ENCODE measurements around the gene KPTN.

KPTN gene

DNA sequence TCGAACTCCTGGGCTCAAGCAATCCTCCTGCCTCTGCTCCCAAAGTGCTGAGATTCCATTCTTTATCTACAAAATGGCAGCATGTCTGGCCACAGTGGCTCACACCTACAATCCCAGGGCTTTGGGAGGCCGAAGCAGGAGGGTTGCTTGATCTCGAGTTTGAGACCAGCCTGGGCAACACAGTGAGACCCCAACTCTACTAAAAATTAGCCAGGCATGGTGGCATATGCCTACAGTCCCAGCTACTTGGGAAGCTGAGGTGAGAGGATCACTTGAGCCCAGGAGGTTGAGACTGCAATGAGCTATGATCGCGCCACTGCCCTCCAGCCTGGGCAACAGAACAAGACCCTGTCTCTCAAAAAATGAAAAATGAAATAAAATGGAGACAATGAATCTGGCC is 24.7 kb upstream of the KPTN start:
- no peak for DNase-seq

DNA sequence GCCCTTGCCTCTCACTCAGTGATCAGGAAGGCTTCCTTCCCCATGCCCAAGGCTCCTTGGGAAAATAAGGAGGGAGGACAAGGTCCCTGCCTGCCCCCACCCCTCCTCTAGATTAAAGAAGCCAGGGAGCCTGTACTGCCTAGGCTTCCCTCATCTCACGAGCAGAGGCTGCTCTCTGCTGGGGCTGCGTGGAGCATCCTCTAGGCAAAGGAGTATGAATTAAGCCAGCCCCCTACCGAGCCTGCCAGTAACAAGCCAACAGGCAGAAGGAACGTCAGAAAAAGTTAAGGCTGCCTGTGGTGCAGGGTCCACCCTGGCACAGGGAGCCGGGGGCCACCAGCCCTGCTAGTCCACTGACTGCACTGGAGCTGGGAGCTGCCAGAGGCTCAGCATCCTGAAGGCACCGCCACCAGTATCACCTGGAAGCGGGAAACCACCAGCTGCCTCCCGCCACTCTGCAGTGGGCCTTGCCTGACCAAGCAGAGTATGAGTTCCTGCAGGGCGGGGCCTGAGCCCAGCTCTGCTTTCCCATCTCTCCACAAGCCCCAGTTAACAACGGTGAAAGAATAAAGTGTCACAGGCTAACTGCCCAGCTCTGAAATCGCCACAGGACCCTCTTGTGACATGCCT is 24.0 kb upstream of the KPTN start:
- DNase-seq = no peak

DNA sequence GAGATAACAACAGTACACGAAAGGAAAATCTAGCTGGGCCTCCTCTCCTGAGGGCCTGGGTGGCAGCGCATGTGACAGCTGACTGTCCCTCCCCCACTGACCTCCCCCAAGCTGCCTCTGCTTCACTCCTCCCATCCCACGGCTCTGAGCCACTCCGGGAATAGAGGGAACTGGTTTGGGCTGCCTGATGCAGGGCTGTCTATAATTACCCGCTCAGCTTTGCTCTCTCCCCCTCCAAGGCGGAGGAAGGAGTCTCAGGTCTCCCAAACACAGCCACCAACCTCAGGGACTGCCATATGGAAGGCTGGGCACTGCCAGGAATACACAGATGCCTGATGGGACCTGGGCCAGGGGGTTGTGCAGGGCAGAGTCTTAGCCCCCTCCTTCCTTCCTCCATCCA is 23.0 kb upstream of the KPTN start:
- no peak for DNase-seq

DNA sequence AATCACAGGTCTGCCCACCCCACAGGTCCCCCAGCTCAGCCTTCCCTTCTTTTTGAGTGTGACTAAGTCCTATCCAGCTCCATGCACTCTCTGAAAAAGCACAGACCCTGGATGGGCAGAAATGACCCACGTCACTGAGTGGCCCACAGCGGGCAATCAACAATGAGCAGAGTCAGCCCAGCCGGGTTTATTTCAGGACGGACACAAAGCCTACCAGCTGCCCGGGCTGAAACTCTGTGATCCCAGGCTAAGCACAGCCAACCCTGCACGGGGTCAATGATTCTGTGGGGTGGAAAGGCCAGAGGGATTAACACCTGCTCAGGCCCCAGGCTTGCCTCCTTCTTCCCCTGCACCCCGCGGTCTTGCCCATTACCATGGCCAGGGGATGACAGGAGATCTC is 22.4 kb upstream of the KPTN start:
- no peak for DNase-seq

DNA sequence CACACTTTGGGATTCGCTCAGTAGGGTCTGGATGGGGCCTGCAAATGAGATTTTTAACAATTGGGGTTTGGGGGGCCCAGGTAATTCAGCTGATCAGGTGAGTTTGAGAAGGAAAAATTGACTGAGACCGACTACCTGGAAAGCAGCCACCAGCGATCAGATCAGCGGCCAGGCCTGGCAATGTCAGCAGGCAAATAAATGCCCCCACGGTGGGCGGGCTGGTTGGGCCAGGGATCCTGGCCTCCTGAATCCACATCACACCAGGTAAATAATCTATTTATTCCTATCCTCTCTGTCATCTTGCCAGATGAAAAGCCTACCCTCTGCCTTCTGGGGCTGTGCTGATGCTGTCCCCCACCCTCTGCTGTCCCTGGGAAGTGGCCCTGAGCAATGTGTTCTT is 21.5 kb upstream of the KPTN start:
- DNase-seq = no peak

DNA sequence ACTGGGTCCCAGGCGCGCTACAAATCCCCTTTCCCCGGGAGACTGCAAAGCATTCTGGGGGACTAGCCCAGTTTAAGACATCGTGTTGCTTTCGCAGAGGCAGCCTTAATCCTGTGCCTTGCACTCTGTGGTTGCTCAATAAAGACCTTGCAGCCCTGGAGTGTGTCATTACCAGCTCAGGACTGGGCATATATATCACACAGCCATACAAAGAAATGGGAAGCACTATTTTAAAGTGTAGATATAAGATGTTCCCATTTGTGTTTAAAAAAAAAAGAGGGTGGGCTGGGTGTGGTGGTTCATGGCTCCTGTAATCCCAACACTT is 19.8 kb upstream of the KPTN start:
- DNase-seq = no peak

DNA sequence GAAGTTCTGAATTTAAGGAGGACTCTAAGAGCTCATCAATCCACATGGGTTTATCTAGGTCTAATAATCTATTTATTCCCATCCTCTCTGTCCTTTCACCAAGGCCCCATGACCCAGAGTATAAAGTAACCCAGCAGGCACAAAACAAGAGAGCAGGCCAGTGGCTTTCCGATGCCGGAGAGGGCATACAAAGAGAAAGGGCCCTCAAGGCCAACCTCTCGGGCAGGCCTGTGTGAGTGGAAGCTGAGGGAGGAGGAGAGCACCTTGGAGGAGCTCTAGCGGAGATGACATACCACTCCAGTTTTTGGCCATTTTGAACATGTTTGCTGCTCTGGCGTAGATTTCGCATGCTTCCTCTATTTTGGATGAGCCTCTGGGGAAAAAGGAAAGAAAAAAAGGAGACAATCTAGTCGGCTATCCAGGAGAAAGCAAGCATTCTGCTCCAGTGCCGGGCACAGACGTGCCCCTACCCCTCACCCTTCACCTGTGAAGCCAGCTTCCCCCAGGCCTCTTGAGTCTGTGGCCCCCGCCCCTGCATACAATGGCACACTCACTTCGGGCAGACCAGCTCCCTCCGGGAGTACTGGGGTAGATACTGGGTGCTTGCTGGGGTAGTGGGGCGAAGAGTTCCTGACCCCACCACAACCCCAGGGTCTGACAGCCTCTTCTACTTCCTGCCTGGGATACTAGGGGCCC is 19.3 kb upstream of the KPTN start:
- no peak for DNase-seq

DNA sequence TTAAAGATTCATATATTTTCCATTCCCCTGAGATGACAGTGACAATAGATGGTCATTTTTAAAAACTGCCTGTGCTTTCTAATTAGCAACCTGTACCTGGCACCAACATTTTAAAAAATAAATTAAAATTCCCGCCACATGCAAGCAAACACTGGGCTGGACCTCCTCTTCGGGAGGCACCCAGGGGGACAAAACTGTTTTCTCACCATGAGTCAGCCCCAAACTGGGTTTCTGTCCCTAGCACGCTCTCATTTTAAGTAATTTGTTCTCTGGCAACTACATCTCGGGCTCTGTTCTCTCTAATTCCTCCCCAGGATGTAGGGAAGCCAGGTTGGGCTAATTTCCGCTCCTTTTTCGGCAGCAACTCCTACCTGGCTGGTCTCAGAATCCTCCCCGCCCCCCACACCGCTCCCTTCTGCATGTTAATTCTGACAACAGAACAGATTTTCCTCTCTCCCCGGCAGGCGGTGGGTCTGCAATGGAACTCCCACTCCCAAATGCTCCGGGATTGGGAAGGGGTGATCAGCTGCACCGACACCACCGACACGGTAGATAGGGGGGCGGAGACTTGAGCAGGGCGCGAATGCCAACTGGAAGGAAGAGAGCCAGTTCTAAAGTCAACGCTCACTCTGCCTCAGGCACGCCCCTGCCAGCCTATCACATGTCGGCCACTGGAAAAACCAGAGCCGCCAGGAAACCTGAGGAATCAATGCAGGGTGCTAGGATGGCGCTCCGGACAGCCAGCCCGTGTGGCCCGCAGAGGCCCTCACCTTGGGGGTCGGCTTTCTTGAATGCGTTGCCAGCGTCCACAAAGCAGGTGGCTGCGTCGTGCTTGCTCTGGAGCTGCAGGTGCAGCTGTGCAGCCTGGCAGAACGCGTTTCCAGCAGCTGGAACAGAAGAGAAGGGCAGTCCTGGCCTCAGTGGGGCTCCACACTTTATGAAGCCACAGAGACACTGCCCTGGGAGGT is 16.1 kb upstream of the KPTN start:
- DNase-seq = no peak

DNA sequence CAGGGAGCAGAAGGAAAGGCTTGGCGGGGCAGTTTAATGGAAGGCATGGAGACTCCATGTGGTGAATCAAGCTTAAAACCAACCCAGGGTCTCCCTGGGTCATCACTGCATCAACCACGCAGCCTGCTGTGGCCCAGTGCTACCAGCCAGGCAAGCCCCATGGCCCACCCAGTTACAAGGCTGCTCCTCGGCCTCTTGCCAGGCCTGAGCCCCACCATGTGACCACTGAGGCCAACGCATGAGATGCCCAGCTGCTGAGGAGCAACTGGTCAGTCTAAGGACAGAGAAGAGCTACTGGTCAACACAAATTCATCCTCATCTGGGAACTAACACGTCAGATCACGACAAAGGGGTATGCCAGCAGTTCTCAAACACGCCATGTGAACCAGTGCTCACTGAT is 15.4 kb upstream of the KPTN start:
- DNase-seq = no peak

DNA sequence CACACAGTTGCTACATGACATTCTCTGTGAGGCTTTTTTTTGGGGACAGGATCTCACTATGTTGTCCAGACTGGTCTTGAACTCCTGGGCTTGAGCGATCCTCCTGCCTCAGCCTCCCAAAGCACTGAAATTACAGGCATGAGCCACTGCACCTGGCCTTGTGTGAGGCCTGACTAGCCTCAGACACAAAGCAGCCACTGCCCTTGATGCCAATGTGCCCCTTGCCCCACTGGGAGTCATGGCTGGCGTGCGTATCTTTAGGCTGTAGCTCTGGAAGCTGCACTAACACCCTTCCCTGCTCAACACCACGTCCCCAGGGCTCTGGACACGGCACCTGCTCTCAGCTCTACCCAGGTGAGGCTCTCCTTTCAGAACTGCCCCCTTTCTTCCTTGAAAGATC is 14.5 kb upstream of the KPTN start:
- no peak for DNase-seq

DNA sequence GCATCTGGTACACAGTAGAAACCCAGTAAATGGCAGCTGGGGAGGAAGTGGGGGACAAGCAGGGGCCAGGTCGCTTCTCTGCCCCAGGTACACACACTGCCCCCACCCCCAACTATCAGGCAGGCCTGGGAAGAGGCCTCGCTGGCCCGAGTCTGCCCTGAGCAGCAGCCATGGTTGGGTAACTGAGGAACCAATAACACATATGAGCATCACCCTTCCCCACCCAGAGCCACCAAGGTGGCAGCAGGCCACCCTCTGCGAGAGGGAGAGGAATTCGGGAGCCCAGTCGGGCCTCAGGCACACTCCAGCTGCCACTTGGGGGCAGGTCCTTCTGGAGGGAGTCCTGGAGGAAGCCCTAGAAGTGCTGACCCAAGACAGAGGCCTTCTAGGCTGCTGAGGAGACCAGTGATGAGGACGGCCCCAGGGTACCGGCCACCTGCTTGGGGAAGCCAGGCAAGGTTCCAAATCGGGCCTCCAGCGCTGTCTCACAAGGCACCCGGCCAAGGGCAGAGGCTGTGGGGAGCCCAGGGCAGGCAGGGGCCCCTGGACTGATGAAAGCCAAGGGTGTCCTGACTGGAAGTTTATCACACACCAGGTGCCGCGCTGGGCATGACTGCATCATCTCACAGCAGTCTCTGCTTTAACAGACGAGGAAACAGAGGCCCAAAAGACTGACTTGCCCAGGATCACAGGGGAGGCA is 14.0 kb upstream of the KPTN start:
- DNase-seq = no peak

DNA sequence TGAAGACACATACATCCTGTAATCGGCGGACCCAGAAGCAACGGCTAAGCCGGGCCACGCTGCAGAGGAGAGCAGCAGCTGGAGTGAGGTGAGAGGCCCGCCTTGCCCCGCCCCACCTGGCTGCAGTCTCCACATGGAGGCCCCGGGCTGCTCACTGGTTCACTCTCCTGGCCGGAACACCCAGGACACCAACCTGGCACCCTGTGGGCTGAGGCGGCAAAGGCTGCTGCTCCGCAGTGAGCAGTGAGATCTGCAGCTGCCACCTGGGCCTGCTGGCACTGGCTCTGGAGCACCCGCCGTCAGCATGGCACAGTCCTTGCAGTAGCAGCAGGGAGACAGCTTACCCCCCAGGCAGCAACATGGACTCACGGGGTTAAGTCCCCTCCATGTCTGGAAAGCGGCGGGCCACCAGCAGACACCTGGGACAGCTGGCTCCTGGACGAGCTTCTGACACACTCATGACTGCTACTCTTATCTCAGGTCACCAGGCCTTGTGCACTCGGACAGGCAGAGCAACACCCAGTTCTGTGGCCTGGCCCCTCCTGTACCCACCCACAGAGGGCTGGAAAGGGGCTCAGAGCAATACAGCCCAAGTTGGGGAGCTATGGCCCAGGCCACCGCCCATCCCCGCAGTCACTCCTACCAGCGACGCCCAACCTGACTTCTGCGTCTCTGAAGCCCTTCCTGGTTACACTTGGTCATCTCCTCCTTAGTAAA is 13.2 kb upstream of the KPTN start:
- no peak for DNase-seq

DNA sequence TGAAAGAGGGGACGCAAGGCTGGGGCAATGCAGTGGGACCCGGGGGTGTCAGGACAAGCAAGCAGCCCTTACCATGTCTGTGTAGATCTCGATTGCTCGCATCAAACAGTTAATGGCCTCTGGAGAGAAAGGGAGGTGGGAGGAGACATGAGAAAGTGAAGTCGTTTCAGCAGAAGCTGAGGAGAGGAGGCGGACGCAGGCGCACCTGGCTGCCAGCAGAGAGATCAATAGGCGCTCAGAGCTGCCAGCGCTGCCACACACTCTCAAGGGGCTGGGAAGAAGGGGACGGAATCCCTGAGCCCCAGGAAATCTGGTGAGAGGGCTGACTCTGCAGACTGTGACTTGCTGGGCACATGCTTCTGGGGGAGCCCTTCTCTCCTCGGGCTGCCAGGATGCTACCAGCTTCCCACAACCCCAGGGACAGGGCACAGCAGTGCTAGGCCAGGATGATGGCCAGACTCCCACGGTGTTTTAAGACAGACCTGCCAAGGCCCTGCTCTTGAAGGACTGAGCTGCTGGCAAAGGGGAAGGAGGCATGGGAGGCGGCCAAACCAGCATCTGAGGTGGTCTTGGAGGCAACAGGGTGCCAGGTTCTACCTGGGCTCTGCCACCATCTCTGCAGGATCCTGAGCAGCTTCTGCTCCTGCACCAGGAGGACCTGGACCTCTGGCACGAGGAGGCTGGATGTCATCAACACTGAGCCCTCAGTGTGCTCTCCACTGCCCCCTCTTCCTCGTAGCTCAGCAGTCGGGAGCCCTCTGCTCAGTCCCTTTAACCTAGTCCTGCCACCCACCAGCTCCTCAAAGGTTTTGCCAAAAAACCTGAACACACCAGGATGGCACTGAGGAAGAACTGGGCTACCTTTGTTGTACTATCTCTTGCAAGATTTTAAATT is 11.7 kb upstream of the KPTN start:
- no peak for DNase-seq

DNA sequence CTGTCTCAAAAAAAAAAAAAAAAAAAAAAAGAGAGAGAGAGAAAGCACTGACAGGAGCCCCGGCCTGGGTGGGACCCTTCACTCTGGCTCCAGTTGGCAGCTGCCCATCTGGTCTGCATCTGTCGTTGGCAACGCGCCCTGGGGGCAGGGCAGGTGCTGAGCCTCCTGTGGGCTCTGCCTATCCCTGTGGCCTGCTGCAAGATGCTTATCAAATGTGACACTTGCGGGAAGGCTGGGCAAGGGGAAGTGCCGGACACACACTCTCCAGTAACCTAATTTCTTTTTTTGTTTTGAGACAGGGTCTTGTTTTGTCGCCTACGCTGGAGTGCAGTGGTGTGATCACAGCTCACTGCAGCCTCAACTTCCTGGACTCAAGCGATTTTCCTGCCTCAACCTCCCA is 10.7 kb upstream of the KPTN start:
- DNase-seq = no peak

DNA sequence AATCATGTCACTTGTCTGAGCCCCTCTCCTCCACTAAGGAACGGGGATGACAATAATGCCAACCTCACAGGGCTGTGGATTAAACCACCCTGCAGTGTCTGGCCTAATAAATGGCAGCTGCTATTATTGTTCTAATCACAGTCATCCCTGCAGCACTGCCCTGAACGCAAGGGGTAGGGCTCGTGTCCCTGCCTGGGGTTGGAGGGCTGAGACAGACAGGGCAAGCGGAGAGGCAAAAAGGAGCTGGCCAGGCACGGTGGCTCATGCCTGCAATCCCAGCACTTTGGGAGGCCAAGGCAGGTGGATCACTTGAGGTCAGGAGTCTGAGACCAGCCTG is 10.2 kb upstream of the KPTN start:
- no peak for DNase-seq

DNA sequence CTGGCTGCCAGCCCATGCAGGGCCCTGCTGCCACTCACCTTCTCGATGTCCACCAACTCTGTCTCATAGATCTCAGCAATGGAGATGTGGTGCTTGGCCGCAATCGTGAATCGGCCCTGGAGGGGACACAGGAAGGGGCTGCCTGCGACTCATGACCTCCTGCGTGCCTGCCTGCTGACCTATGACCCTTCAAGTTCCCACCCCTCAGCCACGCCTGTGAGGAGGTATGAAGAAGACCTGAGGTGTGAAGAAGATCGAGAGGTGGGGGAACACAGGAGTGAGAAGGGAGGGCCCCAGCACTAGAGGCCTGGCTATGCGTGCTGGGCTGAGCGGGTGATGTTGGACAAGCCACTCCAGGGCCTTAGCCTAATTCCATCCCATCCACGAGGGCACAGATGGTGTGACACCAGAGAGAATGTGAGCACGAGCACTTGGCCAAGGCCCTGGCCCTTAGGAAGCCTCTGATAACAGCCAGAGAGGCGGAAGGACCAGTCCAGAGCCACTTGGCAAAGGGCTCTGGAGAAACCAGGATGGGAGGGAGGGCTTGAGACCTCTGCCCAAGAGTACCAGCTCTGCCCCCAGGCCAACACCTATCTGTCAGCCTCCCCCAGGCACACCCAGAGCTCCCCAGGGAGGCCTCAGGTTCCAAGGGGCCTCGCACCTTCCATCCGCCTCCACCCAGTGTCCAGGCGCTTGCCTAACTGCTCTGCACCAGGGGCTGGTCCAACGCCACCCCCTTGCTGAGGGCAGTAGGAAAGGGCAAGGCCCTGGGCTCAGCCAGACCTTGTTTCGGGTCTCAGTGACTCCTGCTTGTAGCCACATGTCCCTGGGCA is 9.6 kb upstream of the KPTN start:
- no peak for DNase-seq

DNA sequence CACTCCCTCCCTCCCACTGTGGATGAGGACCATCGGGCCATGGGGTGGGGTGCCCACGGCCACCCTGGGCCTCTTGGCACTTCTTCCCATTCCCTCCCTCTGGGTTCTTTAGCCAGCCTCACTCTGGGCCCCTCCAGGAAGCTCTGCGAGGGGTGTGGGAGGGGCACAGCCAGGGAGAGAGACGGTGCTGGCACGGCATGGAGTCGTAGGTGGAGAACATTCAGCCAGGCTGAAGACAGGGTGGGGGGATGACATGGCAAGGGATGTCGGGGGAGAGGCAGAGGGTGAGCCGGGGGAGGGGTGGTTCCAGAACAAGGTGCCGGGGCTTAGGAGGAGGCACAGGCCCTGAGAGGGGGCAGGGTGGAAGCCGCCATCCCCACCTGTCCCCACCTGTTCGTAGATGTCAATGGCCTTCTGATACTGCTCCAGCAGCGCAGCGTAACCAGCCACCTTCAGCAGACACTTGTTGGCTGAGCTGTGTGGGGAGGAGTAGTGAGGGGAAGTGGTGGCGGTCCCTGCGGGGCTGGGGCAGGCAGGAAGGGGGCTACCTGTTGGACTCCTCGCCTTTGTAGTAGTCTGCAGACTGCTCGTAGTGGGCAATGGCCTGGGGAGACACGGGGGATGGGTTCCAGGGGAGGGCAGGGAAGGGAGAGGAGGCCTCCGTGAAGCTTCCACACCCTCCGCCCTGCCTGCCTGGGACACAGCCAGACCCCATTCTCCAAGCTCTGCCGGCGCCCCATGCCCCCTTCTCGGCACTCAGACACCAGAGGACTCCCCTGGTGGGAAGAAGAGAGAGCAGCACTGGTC is 8.8 kb upstream of the KPTN start:
- no peak for DNase-seq

DNA sequence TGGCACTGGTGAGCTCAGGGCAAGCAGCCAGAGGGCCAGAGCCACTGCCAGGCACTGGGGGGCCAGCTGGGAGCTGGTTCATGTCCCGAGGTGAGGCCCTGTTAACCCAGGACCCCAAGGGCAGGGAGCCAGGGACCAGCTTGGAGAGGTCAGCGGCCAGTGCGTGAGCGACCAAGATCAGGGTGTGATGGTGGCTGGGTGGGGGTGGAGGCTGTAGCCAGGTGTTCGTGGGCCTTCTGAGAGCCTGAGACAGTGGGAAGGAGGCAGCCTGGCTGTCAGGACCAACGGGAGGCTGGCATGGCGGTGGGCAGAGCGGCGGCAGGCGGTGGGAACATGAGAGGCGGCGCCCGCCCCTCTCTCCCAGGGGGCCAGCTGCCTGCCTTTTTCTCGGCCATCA is 8.1 kb upstream of the KPTN start:
- no peak for DNase-seq

DNA sequence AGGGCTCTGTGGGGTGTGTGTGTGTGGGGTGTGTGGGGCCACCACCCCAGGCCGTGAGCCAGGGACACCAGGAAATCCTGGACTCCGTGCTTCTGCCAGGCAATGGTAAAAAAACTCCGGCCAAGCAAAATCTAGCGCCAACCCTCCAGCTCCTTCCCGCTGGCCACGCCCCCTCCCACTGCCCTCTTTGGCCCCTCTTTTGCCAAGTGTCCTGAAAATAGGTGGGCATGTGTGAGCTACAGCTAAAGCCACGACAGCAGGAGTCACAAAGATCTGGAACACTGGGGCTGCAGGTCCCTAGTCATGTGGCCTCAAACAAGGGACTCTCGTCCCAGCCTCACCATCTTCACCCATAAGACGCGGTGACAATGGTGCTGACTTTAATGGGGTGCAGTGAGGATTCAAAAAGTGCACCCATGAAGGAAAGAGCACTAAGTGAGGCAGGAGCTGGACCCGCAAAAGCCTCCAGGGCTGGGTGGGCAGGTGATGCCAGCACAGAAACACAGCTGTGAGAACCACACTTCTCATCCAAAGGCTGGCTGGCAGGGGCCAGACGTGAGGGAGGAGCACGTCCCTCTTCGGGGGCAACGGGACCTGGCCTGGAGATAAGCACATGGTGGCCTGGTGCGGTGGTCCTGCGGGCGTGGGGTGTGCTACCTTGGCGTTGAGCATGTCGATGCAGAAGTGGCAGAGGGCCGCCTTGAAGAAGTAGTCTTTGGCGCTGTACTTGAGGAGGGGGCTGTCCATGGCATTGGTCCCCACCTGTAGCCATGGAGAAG is 7.5 kb upstream of the KPTN start:
- DNase-seq = no peak

All from activated CD4-positive, alpha-beta T cell treated with anti-CD3 and anti-CD28 coated beads, Interleukin-2, Interleukin-6, amounts not matched to agents 100 ng/mL and 50 ng/mL, durations not matched to agents 16 hours and 8 hours (primary cell).